ENCODE results near the gene FOSL1.

Gene FOSL1

DNA sequence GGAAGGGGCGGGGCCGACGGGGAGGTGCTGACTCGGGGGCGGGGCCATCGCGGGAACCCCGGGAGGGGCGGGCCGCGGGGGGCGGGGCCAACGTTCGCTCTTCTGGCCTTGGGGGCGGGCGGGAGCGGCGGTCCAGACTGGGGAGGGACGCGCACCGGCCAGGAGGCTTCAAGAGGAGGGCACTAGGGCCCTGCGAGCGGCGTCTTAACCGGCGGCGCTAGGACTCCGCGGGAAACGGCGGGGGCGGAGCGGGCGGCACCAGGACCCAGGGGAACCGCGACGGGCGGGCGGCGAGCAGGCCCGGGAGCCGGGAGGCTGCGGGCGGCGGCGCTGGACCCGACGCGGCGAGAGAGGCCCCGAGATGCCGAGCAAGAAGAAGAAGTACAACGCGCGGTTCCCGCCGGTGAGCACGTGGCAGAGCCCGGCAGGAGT, 19.0 kb upstream of the FOSL1 start, which contains the start of gene DRAP1:
DRAP1 (plus strand) TSS at position 286 of the 432 bp plus-strand sequence; CDS start at position 362, 76 bp downstream.
- FAIRE-seq (no peak), DNase-seq (ENCODE audit: insufficient read length) (peak; percentile 97)
- TF ChIP-seq TAF1 (IDR thresholded peaks at IDR 0.05; ENCODE audit: borderline replicate concordance, low read depth, low read length), result no peak
- TF ChIP-seq POLR2AphosphoS5 (IDR thresholded peaks at IDR 0.05; ENCODE audit: low read depth, low read length), result no peak
- TF ChIP-seq POLR2A (IDR thresholded peaks at IDR 0.05; ENCODE audit: low read depth, low read length), result peak; percentile 46; the same call in 1 of the 2 replicates

DNA sequence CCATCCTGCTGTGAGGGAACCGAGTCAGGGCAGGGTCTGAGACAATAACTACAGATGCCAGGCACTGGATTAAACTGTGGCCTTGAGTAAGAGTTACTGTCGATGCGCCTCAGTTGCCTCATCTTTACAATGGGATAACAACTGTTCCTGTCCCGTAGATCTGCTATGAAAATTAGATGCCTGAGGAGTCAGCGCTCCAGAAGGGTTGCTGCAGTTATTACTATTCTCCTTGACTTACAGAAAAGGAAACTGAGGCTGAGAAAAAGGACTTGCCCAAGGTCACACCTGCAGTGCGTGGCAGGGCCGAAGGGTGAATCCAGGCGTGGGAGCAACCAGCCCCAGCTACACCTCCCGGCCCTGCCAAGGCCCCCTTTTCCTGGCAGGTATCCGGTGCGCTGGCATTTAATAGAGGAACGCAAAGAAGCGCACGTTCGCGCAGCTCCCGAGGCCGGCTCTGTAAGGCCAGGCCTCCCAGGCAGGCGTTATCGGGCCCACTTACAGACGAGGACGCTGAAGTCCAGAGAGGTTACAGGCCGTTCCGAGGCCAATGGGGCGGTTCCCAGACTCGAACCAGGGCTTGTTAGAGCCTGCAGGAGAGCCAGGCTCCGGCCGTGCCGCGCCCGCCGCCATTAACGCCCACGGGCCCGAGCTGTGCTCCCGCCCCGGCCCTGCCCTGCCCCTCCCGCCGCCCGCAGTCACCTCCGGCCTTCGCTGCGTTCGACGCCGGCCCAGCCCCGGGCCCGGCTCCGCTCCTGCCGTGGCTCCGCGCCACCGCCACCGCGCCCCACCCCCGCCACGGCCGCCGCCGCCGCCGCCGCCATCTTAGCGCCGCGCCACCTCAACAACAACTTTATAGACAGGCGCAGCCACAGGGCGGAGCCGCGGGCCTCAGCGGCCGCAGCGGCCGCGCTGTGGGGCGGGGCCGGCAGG, 18.3 kb upstream of the FOSL1 start, which contains the start of gene C11orf68:
C11orf68 (minus strand) TSS at position 852 of the 930 bp plus-strand sequence; CDS start at position 821, 31 bp downstream.
- FAIRE-seq (peak; percentile 96), DNase-seq (ENCODE audit: insufficient read length) (no peak)

DNA sequence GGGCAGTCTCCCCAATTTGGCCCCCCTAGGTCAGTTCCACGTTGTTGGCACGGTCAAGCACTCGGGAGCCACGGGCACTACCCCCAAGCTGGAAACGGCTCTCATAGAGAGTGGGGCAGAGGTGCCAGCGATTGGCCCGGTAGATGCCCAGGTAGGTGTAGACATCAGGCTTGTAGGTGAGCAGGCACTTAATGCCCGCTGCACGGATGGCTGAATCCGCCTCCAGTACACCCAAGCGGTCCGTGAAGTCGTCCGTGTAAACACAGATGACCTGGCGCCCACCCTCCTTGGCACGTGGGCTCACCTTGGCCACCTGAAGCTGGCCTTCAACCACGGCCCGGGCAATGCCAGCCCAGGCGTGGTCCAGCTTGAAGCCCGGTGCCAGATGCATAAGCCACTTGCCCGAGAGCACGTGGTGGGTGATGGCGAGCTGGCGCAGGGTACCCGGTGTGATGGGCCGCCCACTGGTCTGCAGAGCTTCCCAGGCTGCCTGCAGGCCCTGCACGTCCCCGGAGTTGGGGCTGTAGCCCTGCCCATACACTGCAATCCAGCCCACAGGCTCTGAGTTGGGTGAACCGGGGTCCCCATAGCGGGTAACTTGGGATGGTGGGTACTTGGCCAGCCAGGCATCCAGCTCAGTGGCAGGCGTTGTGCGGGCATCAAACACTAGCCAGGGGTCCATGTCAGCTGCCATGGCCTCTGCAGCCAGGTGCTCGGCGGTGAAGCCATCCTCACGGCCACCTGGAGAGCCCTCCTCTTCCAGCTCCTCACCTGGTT, 17.4 kb upstream of the FOSL1 start:
- peak; percentile 63 for FAIRE-seq
- DNase-seq (ENCODE audit: insufficient read length), result no peak
- no peak for TF ChIP-seq POLR2AphosphoS5 (IDR thresholded peaks at IDR 0.05; ENCODE audit: low read depth, low read length)
- TF ChIP-seq TAF1 (IDR thresholded peaks at IDR 0.05; ENCODE audit: borderline replicate concordance, low read depth, low read length), result no peak
- no peak for TF ChIP-seq POLR2A (IDR thresholded peaks at IDR 0.05; ENCODE audit: low read depth, low read length)

More for the DNA sequence above, 18.3 kb upstream of the FOSL1 start, which contains the start of gene C11orf68:
- TF ChIP-seq POLR2AphosphoS5 (IDR thresholded peaks at IDR 0.05; ENCODE audit: low read depth, low read length) (no peak), POLR2A (IDR thresholded peaks at IDR 0.05; ENCODE audit: low read depth, low read length) (peak; percentile 46; the same call in 1 of the 2 replicates), TAF1 (IDR thresholded peaks at IDR 0.05; ENCODE audit: borderline replicate concordance, low read depth, low read length) (peak; percentile 22; the same call in 1 of the 2 replicates)

DNA sequence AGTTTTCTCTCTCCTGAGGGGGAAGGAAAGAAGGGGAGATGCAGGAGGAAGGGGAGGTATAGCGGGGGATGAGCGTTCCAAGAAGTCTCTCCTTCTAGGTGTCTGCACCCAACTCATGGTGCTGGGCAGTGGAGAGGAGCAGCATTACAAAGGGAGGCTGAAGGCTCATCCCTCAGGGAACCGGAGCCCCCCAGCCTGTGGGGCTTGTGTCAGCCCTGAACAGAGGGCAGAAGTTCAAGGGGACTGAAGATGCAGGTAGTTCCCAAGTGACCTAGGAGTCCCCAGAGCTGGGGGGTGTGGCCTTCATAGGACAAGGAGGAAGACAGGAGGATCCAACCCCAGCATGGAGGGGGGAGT, 16.9 kb upstream of the FOSL1 start:
- no peak for FAIRE-seq
- TF ChIP-seq TAF1 (IDR thresholded peaks at IDR 0.05; ENCODE audit: borderline replicate concordance, low read depth, low read length) (no peak), POLR2AphosphoS5 (IDR thresholded peaks at IDR 0.05; ENCODE audit: low read depth, low read length) (no peak), POLR2A (IDR thresholded peaks at IDR 0.05; ENCODE audit: low read depth, low read length) (no peak)
- no peak for DNase-seq (ENCODE audit: insufficient read length)

DNA sequence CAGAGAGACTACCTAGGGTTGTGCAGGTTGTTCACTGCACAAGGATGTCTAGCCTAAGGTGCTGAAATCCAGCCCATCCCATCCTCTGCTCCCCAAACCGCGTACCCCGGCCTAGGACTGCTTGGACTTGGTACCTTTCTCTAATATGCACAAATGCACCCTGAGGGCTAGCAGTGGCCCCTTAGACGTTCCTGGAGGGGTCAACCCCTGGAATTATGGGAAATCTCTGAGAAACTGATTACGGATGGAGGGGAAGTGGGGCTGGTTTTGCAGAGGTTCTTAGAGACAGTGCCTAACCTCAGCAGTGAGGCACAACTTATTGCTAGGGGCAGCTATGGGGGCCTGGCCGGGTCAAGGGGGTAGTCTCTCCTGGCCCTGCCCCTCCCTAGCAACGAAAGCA, 16.2 kb upstream of the FOSL1 start:
- DNase-seq (ENCODE audit: insufficient read length) (no peak), FAIRE-seq (no peak)
- TF ChIP-seq POLR2AphosphoS5 (IDR thresholded peaks at IDR 0.05; ENCODE audit: low read depth, low read length) (no peak), POLR2A (IDR thresholded peaks at IDR 0.05; ENCODE audit: low read depth, low read length) (no peak), TAF1 (IDR thresholded peaks at IDR 0.05; ENCODE audit: borderline replicate concordance, low read depth, low read length) (no peak)

DNA sequence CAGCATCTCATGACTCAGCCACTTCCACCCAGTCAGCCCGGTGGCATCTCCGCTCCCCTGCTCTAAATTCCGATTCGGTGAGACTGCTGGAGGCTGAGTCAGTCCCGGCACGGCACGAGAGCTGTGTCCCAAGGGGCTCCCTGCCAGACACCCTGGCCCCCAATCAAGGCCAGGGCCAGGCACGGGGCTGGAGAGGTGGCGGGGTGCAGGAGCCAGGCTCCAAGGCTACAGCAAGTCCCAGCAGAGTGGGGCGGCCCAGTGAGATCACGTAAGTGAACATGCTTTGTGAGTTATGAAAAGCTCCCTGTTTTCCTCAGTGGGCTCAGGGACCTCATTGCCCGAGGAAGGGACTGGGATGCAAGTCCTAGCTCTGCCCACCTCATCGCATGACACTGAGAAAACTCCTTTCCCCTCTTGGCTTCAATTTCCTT, 15.6 kb upstream of the FOSL1 start:
- no peak for DNase-seq (ENCODE audit: insufficient read length)
- FAIRE-seq, result no peak
- TF ChIP-seq TAF1 (IDR thresholded peaks at IDR 0.05; ENCODE audit: borderline replicate concordance, low read depth, low read length) (no peak), POLR2A (IDR thresholded peaks at IDR 0.05; ENCODE audit: low read depth, low read length) (no peak), POLR2AphosphoS5 (IDR thresholded peaks at IDR 0.05; ENCODE audit: low read depth, low read length) (no peak)

DNA sequence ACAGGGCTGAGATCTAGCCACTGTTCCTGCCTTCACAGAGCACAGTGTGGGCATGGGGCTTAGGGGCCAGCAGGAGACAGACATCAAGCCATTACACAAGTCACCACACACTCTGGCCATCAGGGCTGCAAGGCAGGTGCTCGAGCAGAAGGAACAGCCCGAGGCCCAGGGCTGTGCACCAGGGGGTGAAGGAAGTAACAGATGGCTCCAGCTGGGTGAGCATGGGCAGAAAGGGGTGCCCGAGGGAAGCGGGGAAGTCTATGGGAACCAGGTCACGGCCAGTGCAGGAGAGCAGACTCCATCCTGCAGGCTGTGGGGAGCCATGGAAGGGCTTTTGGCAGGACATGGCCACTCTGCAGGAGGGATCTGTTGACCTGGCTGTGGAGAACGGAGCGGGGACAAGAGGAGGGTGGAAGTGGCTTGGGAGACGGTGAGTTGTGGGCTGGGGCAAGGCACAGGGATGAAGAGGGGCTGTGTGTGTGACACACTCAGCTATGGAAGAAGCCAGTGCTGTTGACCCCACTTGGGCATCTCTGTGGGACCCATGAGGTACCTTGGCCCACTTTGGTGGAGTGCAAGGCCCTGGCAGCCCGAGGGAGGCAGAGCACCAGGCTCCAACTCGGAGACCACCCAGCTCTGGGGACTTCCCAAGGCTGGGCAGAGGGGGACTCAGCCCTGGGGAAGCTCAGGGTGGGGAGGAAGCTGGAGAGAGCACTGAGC, 15.1 kb upstream of the FOSL1 start:
- FAIRE-seq, result no peak
- DNase-seq (ENCODE audit: insufficient read length), result no peak
- no peak for TF ChIP-seq TAF1 (IDR thresholded peaks at IDR 0.05; ENCODE audit: borderline replicate concordance, low read depth, low read length)
- no peak for TF ChIP-seq POLR2A (IDR thresholded peaks at IDR 0.05; ENCODE audit: low read depth, low read length)
- TF ChIP-seq POLR2AphosphoS5 (IDR thresholded peaks at IDR 0.05; ENCODE audit: low read depth, low read length), result no peak

DNA sequence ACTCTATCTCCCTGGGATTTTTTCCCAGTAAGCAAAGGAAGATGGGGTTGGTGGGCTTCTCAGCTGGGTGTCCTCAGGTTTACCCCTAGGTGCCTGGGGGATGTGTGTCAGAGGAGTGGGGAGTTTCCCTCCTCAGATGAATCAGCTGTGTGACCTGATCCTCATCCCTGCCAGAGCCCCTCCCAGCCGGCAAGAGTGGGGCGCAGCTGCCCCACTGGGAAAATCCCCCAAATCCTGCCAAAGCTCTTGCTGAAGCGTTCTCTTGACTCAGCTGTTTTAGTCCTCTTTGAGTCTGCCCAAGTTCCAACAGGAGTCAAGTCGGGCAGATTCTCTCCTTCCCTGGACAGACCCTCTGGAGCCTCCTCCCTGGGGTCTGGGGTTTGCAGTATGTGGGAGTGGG, 12.7 kb upstream of the FOSL1 start:
- FAIRE-seq (peak; percentile 17), DNase-seq (ENCODE audit: insufficient read length) (no peak)
- no peak for TF ChIP-seq TAF1 (IDR thresholded peaks at IDR 0.05; ENCODE audit: borderline replicate concordance, low read depth, low read length)
- TF ChIP-seq POLR2A (IDR thresholded peaks at IDR 0.05; ENCODE audit: low read depth, low read length), result no peak
- TF ChIP-seq POLR2AphosphoS5 (IDR thresholded peaks at IDR 0.05; ENCODE audit: low read depth, low read length), result no peak

DNA sequence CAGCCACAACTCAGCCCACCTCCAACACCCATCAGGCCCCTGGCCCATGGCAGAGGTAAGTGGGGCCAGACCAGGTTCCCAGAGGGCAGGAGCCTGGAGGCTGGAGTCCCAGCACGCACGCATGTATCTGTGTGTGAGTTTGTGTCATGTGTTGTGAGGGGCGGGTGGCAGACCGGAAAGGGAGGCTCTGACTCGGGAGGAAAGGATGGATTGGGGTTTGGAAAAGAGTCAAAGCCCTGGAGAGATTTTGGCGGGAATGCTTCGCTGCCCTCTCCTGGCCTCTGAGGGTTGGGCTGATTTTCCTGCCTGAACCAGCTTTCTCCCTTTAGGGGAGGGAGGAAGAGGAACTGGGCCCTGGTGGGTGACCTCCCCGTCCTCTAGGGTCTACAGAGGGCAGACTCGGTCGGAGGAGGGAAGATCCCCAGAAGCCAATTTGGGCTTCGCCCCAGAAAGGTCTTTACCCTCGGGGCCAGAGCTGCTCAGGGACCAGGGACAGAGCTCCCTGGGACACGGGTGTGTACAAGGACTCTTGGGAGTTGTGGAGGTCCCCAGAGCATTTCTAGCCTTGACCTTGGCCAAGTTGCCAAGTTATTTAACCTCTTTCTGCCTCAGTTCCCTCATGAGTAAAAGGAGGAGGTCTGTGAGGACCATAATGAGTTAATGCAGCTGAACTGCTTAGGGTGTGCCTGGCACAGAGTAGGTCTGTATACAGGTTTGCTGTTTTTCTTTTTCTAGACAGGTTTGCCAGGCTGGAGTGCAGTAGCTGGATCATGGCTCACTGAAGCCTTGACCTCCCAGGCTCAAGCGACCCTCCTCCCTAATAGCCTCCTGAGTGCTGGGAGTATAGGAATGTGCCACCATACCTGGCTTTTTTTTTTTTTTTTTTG, 11.7 kb upstream of the FOSL1 start:
- DNase-seq (ENCODE audit: insufficient read length) (no peak), FAIRE-seq (no peak)
- no peak for TF ChIP-seq TAF1 (IDR thresholded peaks at IDR 0.05; ENCODE audit: borderline replicate concordance, low read depth, low read length)
- TF ChIP-seq POLR2A (IDR thresholded peaks at IDR 0.05; ENCODE audit: low read depth, low read length), result no peak
- no peak for TF ChIP-seq POLR2AphosphoS5 (IDR thresholded peaks at IDR 0.05; ENCODE audit: low read depth, low read length)

DNA sequence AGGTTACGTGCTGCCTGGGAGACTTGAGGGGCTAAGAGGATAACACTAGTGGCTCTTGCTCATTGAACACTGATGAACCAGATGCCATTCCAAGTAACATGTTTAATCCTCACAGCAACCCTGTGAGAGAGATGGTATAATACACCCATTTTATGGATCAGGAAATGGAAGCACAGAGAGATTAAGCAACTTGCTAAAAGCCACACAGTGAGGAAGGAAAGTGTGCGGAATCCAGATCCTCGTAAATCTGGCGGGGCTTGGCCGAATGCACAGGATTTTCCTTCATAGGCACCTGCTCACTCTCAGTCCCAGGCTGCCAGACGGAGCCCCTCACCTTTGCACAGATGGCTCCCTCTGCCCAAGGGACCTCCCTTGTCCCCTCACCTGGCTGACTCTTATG, 7.7 kb upstream of the FOSL1 start:
- TF ChIP-seq POLR2AphosphoS5 (IDR thresholded peaks at IDR 0.05; ENCODE audit: low read depth, low read length) (no peak), TAF1 (IDR thresholded peaks at IDR 0.05; ENCODE audit: borderline replicate concordance, low read depth, low read length) (no peak), POLR2A (IDR thresholded peaks at IDR 0.05; ENCODE audit: low read depth, low read length) (no peak)
- FAIRE-seq (no peak), DNase-seq (ENCODE audit: insufficient read length) (no peak)

Measured in GM12892 (cell line).